MCF 10A (cell line): ENCODE data around the gene RERE. TPM values are rescaled to one million over a fixed set of nuclear protein-coding genes. Genes with fewer than 3 reads are reported as not detected.
A peak's percentile ranks its signal among the peaks of the same experiment; 100 is the strongest.

ENCODE experiments used
- BruUV-seq: library from RNA; stranded (reverse); fragments of 400-500 nt; replicated peaks from 2 replicates; lab custom pipeline; 2021; lab: Mats Ljungman, UMichigan
- CTCF ChIA-PET: fragments of 300-600 bp; sonication (Branson Sonifier 250); formaldehyde crosslinking; extraction: SDS; loops from one replicate; lab custom pipeline; 2021; ENCODE audit warnings: antibody characterized with exemption, inconsistent platforms; lab: Yijun Ruan, JAX
- POLR2A ChIA-PET: fragments of 300-600, 350-650 bp; sonication (Branson Sonifier 250); formaldehyde crosslinking; extraction: SDS; loops from one replicate; lab custom pipeline; 2020; ENCODE audit warnings: antibody characterized with exemption, inconsistent platforms; lab: Yijun Ruan, JAX
- DNase-seq: peaks from one replicate; pipeline ENCODE4 v3.0.0-alpha.2; 2018; ENCODE audit not compliant: unreplicated experiment
- H3K27ac Mint-ChIP-seq: one replicate; pipeline ENCODE4 v1.8.0; 2022; ENCODE audit warnings: mild to moderate bottlenecking, low read depth, mixed read lengths; ENCODE audit not compliant: unreplicated experiment
- H3K27me3 Mint-ChIP-seq: one replicate; pipeline ENCODE4 v1.8.0; 2022; ENCODE audit warnings: mixed read lengths; ENCODE audit not compliant: insufficient read depth, unreplicated experiment
- H3K36me3 Mint-ChIP-seq: one replicate; pipeline ENCODE4 v1.8.0; 2022; ENCODE audit warnings: mild to moderate bottlenecking, moderate library complexity, mixed read lengths; ENCODE audit not compliant: insufficient read depth, unreplicated experiment
- H3K4me1 Mint-ChIP-seq: one replicate; pipeline ENCODE4 v1.8.0; 2022; ENCODE audit warnings: mixed read lengths; ENCODE audit not compliant: insufficient read depth, unreplicated experiment
- H3K4me3 Mint-ChIP-seq: one replicate; pipeline ENCODE4 v1.8.0; 2022; ENCODE audit warnings: mild to moderate bottlenecking, moderate library complexity, mixed read lengths; ENCODE audit not compliant: unreplicated experiment
- H3K9me3 Mint-ChIP-seq: one replicate; pipeline ENCODE4 v1.8.0; 2022; ENCODE audit warnings: mixed read lengths; ENCODE audit not compliant: unreplicated experiment
- CTCF ChIP-seq: fragments of 200-600 bp; IDR thresholded peaks from one replicate; pipeline ENCODE4 v1.8.0; 2022; ENCODE audit warnings: antibody characterized with exemption, mild to moderate bottlenecking; ENCODE audit not compliant: unreplicated experiment
- intact Hi-C: fragments of 100-400 bp; cut with micrococcal nuclease; formaldehyde crosslinking; loops from 2 replicates; pipeline ENCODE4 v1.14.1; 2022
- total RNA-seq: library from RNA; stranded (reverse); gene quantifications from 2 replicates; pipeline ENCODE4 v1.2.3, GENCODE V29; 2022

The RERE gene
- total RNA-seq, 1 experiment from 2014 or later, result 48.4 TPM

- ChIA-PET CTCF (interaction anchor here (0.6 to 2.7 kb wide), 7 partner anchors 24 to 350 kb away, joined by 3 to 19 read pairs (median 3); no protein-coding TSS in a partner anchor), POLR2A (interaction anchor here (0.7 to 7.8 kb wide), 23 partner anchors 10 to 280 kb away, joined by 3 to 179 read pairs (median 8); partner anchors contain the start of gene RERE)
- Mint-ChIP-seq H3K4me1 (peaks cover 27% of the 10 kb centered on the region), H3K9me3 (no peaks in the 10 kb centered on the region), H3K27me3 (no peaks in the 10 kb centered on the region), H3K4me3 (peak overlapping the region; percentile 79), H3K36me3 (peaks cover 6% of the 10 kb centered on the region), H3K27ac (peak overlapping the region; percentile 90)
- BruUV-seq, result TSS peak; percentile 55
- no peak for DNase-seq
- intact Hi-C loops, result loop anchor here (2.0 to 5.0 kb wide), 3 partner anchors 22 to 280 kb away; partner anchors contain the start of gene RERE
- no peak for TF ChIP-seq CTCF
These were observed 115.0 kb downstream of the RERE start for GRCh38 chr1:8702472-8702849.

- TF ChIP-seq CTCF, result no peak
- peaks cover 6% of the 10 kb centered on the region for H3K36me3 Mint-ChIP-seq
- peak overlapping the region; percentile 79 for H3K4me3 Mint-ChIP-seq
- H3K4me1 Mint-ChIP-seq, result peaks cover 21% of the 10 kb centered on the region
- POLR2A ChIA-PET, result interaction anchor here (0.7 to 7.8 kb wide), 29 partner anchors 10 to 697 kb away, joined by 3 to 179 read pairs (median 7); partner anchors contain the start of genes ENO1 and RERE
- CTCF ChIA-PET, result interaction anchor here (0.6 to 2.5 kb wide), 10 partner anchors 22 to 350 kb away, joined by 3 to 16 read pairs (median 4); no protein-coding TSS in a partner anchor
- peak overlapping the region; percentile 90 for H3K27ac Mint-ChIP-seq
- H3K9me3 Mint-ChIP-seq, result no peaks in the 10 kb centered on the region
- no peaks in the 10 kb centered on the region for H3K27me3 Mint-ChIP-seq
- intact Hi-C loops, result loop anchor here (2.0 to 5.0 kb wide), 3 partner anchors 21 to 280 kb away; partner anchors contain the start of gene RERE
- no TSS peak for BruUV-seq
- peak; percentile 50 for DNase-seq
These were observed 115.5 kb downstream of the RERE start for GRCh38 chr1:8701794-8702471.

GRCh38 chr1:8699679-8700078 lies 117.8 kb downstream of the RERE start:
- Mint-ChIP-seq H3K4me3 (no peak overlapping the region), H3K27ac (no peak overlapping the region), H3K4me1 (peaks cover 19% of the 10 kb centered on the region), H3K27me3 (no peaks in the 10 kb centered on the region), H3K36me3 (peaks cover 6% of the 10 kb centered on the region), H3K9me3 (no peaks in the 10 kb centered on the region)
- BruUV-seq, result no TSS peak
- no peak for TF ChIP-seq CTCF
- ChIA-PET POLR2A (interaction anchor here (0.8 to 7.8 kb wide), 7 partner anchors 13 to 730 kb away, joined by 3 to 179 read pairs (median 35); partner anchors contain the start of gene RERE), CTCF (interaction anchor here (0.6 kb wide), 1 partner anchor 117 kb away, joined by 3 read pairs; no protein-coding TSS in a partner anchor)
- DNase-seq, result no peak
- intact Hi-C loops, result loop anchor here (5.0 kb wide), 2 partner anchors 118 to 277 kb away; partner anchors contain the start of gene RERE

GRCh38 chr1:8698937-8699447 lies 118.4 kb downstream of the RERE start:
- no peak for DNase-seq
- H3K9me3 Mint-ChIP-seq, result no peaks in the 10 kb centered on the region
- ChIA-PET POLR2A (interaction anchor here (7.8 kb wide), 1 partner anchor 17 kb away, joined by 179 read pairs; no protein-coding TSS in a partner anchor), CTCF (interaction anchor here (1.0 to 1.6 kb wide), 2 partner anchors 27 to 30 kb away, joined by 3 to 7 read pairs; no protein-coding TSS in a partner anchor)
- no peak for TF ChIP-seq CTCF
- peak overlapping the region; percentile 62 for H3K27ac Mint-ChIP-seq
- intact Hi-C loops, result no loop called here
- peaks cover 6% of the 10 kb centered on the region for H3K36me3 Mint-ChIP-seq
- H3K4me1 Mint-ChIP-seq, result peaks cover 19% of the 10 kb centered on the region
- no peaks in the 10 kb centered on the region for H3K27me3 Mint-ChIP-seq
- no TSS peak for BruUV-seq
- no peak overlapping the region for H3K4me3 Mint-ChIP-seq
